Measurements from ENCODE around the gene TAB2.

- TF ChIP-seq CTCF (IDR thresholded peaks at IDR 0.05) (no peak), EZH2 (IDR thresholded peaks at IDR 0.05; ENCODE audit: borderline replicate concordance, insufficient read depth, low read depth, low read length, poor library complexity, severe bottlenecking) (no peak)
Observed at GRCh38 chr6:149414009-149414408, 96.5 kb downstream of the TAB2 start.
